ENCODE data around the gene MUC4.

DNA sequence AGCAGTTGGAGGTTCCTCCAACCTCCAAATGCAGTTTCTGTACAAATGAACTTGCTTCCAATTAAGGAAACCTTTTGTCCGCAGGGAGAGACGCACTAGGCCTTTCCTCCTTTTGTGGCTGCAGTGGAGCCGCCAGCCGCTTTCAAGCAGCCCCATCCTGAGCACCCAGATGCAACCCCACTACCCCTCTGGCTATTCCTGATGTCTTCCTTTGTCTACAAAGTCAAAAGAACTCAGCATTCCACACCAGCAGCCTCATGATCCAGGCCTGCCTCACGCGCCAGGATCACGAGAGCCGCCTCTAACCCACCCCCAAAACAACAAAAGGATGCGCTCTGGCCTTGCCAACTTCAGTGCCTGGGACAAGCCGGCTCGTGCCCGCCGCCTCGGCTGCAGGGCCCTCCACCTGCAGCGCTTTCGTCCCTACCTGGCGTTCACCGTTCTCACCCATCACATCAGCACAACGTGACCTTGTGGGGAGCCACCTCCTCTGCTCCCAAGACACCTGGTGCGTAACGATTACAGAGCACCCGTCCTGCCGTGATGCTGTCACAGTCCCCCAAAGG is 48.2 kb upstream of the MUC4 start:
- TF ChIP-seq, protein P1, sequence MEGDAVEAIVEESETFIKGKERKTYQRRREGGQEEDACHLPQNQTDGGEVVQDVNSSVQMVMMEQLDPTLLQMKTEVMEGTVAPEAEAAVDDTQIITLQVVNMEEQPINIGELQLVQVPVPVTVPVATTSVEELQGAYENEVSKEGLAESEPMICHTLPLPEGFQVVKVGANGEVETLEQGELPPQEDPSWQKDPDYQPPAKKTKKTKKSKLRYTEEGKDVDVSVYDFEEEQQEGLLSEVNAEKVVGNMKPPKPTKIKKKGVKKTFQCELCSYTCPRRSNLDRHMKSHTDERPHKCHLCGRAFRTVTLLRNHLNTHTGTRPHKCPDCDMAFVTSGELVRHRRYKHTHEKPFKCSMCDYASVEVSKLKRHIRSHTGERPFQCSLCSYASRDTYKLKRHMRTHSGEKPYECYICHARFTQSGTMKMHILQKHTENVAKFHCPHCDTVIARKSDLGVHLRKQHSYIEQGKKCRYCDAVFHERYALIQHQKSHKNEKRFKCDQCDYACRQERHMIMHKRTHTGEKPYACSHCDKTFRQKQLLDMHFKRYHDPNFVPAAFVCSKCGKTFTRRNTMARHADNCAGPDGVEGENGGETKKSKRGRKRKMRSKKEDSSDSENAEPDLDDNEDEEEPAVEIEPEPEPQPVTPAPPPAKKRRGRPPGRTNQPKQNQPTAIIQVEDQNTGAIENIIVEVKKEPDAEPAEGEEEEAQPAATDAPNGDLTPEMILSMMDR (IDR thresholded peaks at IDR 0.05): no peak
- TF ChIP-seq POLR2AphosphoS5 (IDR thresholded peaks at IDR 0.05) (no peak), POLR2A (IDR thresholded peaks at IDR 0.05) (no peak), EP300 (IDR thresholded peaks at IDR 0.05) (no peak)
